Trophoblast cell (in vitro differentiated cells and primary cell): ENCODE measurements around the gene ALDH3B1.
A peak's percentile ranks its signal among the peaks of the same experiment; 100 is the strongest.

ENCODE experiments used
- DNase-seq, 2 donors: peaks; one replicate each; pipeline ENCODE4 v3.0.0-alpha.2; 2016
- H2AFZ ChIP-seq: 2 replicates; pipeline ENCODE4 v1.6.1; 2013; ENCODE audit warnings: low read length, moderate library complexity, mild to moderate bottlenecking; ENCODE audit not compliant: insufficient read depth, poor library complexity
- H2AK5ac ChIP-seq: 2 replicates; pipeline ENCODE4 v1.6.1; 2013; ENCODE audit warnings: mild to moderate bottlenecking, low read length
- H2BK120ac ChIP-seq: 2 replicates; pipeline ENCODE4 v1.6.1; 2013; ENCODE audit warnings: low read length, mild to moderate bottlenecking, moderate library complexity; ENCODE audit not compliant: insufficient read depth, poor library complexity
- H2BK12ac ChIP-seq: 2 replicates; pipeline ENCODE4 v1.6.1; 2013; ENCODE audit warnings: mild to moderate bottlenecking, low read length, moderate library complexity
- H2BK5ac ChIP-seq: 2 replicates; pipeline ENCODE4 v1.6.1; 2013; ENCODE audit warnings: low read length, low read depth, moderate library complexity, mild to moderate bottlenecking; ENCODE audit not compliant: poor library complexity
- H3K14ac ChIP-seq: 2 replicates; pipeline ENCODE4 v1.6.1; 2013; ENCODE audit warnings: mild to moderate bottlenecking, low read length
- H3K18ac ChIP-seq: 2 replicates; pipeline ENCODE4 v1.6.1; 2013; ENCODE audit warnings: mild to moderate bottlenecking, low read length
- H3K23ac ChIP-seq: 2 replicates; pipeline ENCODE4 v1.6.1; 2013; ENCODE audit warnings: low read length
- H3K27ac ChIP-seq: 2 replicates; pipeline ENCODE4 v1.5.1; 2013; ENCODE audit warnings: low read depth, mild to moderate bottlenecking, inconsistent platforms, low read length, moderate library complexity
- H3K27me3 ChIP-seq: 2 replicates; pipeline ENCODE4 v1.6.1; 2013; ENCODE audit warnings: inconsistent platforms, mild to moderate bottlenecking, low read length, moderate library complexity; ENCODE audit not compliant: insufficient read depth
- H3K36me3 ChIP-seq, 2 experiments: 1 replicate in 1 of 2; 2 replicates in 1 of 2; pipeline ENCODE4 v1.6.1; 2013; ENCODE audit warnings: low read length in 2 of 2, mild to moderate bottlenecking in 2 of 2, moderate library complexity in 1 of 2; ENCODE audit not compliant: insufficient read depth in 2 of 2, control insufficient read depth in 1 of 2
- H3K4ac ChIP-seq: 2 replicates; pipeline ENCODE4 v1.6.1; 2013; ENCODE audit warnings: low read depth, mild to moderate bottlenecking, low read length, moderate library complexity
- H3K4me1 ChIP-seq, 2 experiments: 1 replicate in 1 of 2; 2 replicates in 1 of 2; pipeline ENCODE4 v1.6.1; 2013; ENCODE audit warnings: low read length in 2 of 2, mild to moderate bottlenecking in 2 of 2, moderate library complexity in 1 of 2; ENCODE audit not compliant: insufficient read depth in 2 of 2, control insufficient read depth in 1 of 2
- H3K4me2 ChIP-seq: 2 replicates; pipeline ENCODE4 v1.6.1; 2013; ENCODE audit warnings: inconsistent platforms, mild to moderate bottlenecking, low read length, moderate library complexity
- H3K4me3 ChIP-seq: 2 replicates; pipeline ENCODE4 v1.5.1; 2013; ENCODE audit warnings: mild to moderate bottlenecking, low read depth, low read length, inconsistent platforms
- H3K79me1 ChIP-seq: one replicate; pipeline ENCODE4 v1.6.1; 2013; ENCODE audit warnings: low read length
- H3K79me2 ChIP-seq: 2 replicates; pipeline ENCODE4 v1.6.1; 2013; ENCODE audit warnings: low read length, mild to moderate bottlenecking; ENCODE audit not compliant: control insufficient read depth, insufficient read depth, poor library complexity
- H3K9ac ChIP-seq: 2 replicates; pipeline ENCODE4 v1.6.1; 2013; ENCODE audit warnings: mild to moderate bottlenecking, low read length
- H3K9me3 ChIP-seq: 2 replicates; pipeline ENCODE4 v1.6.1; 2013; ENCODE audit warnings: low read depth, mild to moderate bottlenecking, control low read depth, inconsistent platforms, low read length; ENCODE audit not compliant: insufficient read depth
- H4K12ac ChIP-seq: 2 replicates; pipeline ENCODE4 v1.6.1; 2013; ENCODE audit warnings: low read depth, mild to moderate bottlenecking, low read length, moderate library complexity
- H4K8ac ChIP-seq: 2 replicates; pipeline ENCODE4 v1.6.1; 2013; ENCODE audit warnings: low read depth, mild to moderate bottlenecking, low read length, moderate library complexity
- H4K91ac ChIP-seq: one replicate; pipeline ENCODE4 v1.6.1; 2013; ENCODE audit warnings: low read depth, mild to moderate bottlenecking, low read length, moderate library complexity
- WGBS: extraction: QIAGEN DNeasy Blood & Tissue Kit; methylation state at CpG from one replicate; pipeline ENCODE4 v1.1.7; 2013; ENCODE audit warnings: missing lambda C conversion rate; ENCODE audit not compliant: insufficient read length, insufficient coverage; ENCODE audit errors: extremely low coverage; 5-methylcytosine and 5-hydroxymethylcytosine counted together

ALDH3B1 gene

GRCh38 chr11:68053981-68054812, 44.1 kb downstream of the ALDH3B1 start:
- Histone ChIP-seq H2BK12ac (no peak overlapping the region), H3K4ac (no peak overlapping the region), H3K79me2 (no peaks in the 10 kb centered on the region), H3K4me1 (no peaks in the 10 kb centered on the region), H3K36me3 (peaks cover 46 to 54% of the 10 kb centered on the region in 2 experiments), H3K27ac (no peak overlapping the region), H4K8ac (no peak overlapping the region), H3K4me3 (no peak overlapping the region), H3K9me3 (no peaks in the 10 kb centered on the region), H2BK120ac (no peak overlapping the region), H3K79me1 (no peaks in the 10 kb centered on the region), H4K91ac (no peak overlapping the region), H4K12ac (no peak overlapping the region), H2BK5ac (no peak overlapping the region), H2AK5ac (no peak overlapping the region), H3K27me3 (no peaks in the 10 kb centered on the region), H3K23ac (no peak overlapping the region), H3K14ac (no peak overlapping the region), H3K9ac (no peak overlapping the region), H2AFZ (no peak overlapping the region), H3K18ac (no peak overlapping the region), H3K4me2 (no peak overlapping the region)
- no peak for DNase-seq
- WGBS, result no CpG with 5 or more reads among the region's 11 CpGs

GRCh38 chr11:68056317-68057285, 46.5 kb downstream of the ALDH3B1 start:
- H3K4me3 ChIP-seq, result no peak overlapping the region
- no peak overlapping the region for H2BK12ac ChIP-seq
- no peaks in the 10 kb centered on the region for H3K4me1 ChIP-seq
- no peak overlapping the region for H4K91ac ChIP-seq
- no peak overlapping the region for H3K27ac ChIP-seq
- no peak overlapping the region for H4K12ac ChIP-seq
- no peaks in the 10 kb centered on the region for H3K27me3 ChIP-seq
- H3K9me3 ChIP-seq, result no peaks in the 10 kb centered on the region
- H3K36me3 ChIP-seq, result peaks cover 32 to 46% of the 10 kb centered on the region in 2 experiments
- no peak overlapping the region for H4K8ac ChIP-seq
- no peak overlapping the region for H2AK5ac ChIP-seq
- peak in 1 of 2 donors; percentile 69 for DNase-seq
- H3K14ac ChIP-seq, result no peak overlapping the region
- H3K18ac ChIP-seq, result no peak overlapping the region
- no peak overlapping the region for H3K4ac ChIP-seq
- no peak overlapping the region for H2AFZ ChIP-seq
- H2BK120ac ChIP-seq, result no peak overlapping the region
- no peak overlapping the region for H3K23ac ChIP-seq
- no CpG with 5 or more reads among the region's 12 CpGs for WGBS
- H3K79me1 ChIP-seq, result no peaks in the 10 kb centered on the region
- no peaks in the 10 kb centered on the region for H3K79me2 ChIP-seq
- no peak overlapping the region for H3K4me2 ChIP-seq
- H3K9ac ChIP-seq, result no peak overlapping the region
- no peak overlapping the region for H2BK5ac ChIP-seq

- Histone ChIP-seq H3K9me3 (no peaks in the 10 kb centered on the region), H3K79me2 (no peaks in the 10 kb centered on the region), H4K91ac (no peak overlapping the region), H3K4me3 (no peak overlapping the region), H3K79me1 (no peaks in the 10 kb centered on the region), H3K4me2 (no peak overlapping the region), H4K12ac (no peak overlapping the region), H3K14ac (no peak overlapping the region), H2BK120ac (no peak overlapping the region), H2AK5ac (no peak overlapping the region), H3K23ac (no peak overlapping the region), H2BK5ac (no peak overlapping the region), H3K27ac (no peak overlapping the region), H2BK12ac (no peak overlapping the region), H3K4ac (no peak overlapping the region), H3K18ac (no peak overlapping the region), H3K36me3 (peaks cover 31 to 47% of the 10 kb centered on the region in 2 experiments), H3K4me1 (no peaks in the 10 kb centered on the region), H3K9ac (no peak overlapping the region), H2AFZ (no peak overlapping the region), H3K27me3 (no peaks in the 10 kb centered on the region), H4K8ac (no peak overlapping the region)
- no peak for DNase-seq
- WGBS, result no CpG with 5 or more reads among the region's 4 CpGs
Measured at GRCh38 chr11:68057807-68058206, 47.7 kb downstream of the ALDH3B1 start.

- Histone ChIP-seq H3K4me3 (no peak overlapping the region), H3K9ac (no peak overlapping the region), H3K18ac (no peak overlapping the region), H3K27ac (no peak overlapping the region), H4K8ac (no peak overlapping the region), H3K36me3 (peaks cover 37 to 55% of the 10 kb centered on the region in 2 experiments), H4K91ac (no peak overlapping the region), H4K12ac (no peak overlapping the region), H3K4ac (no peak overlapping the region), H3K23ac (no peak overlapping the region), H3K4me1 (no peaks in the 10 kb centered on the region), H3K4me2 (no peak overlapping the region), H3K79me1 (no peaks in the 10 kb centered on the region), H3K9me3 (no peaks in the 10 kb centered on the region), H2BK120ac (no peak overlapping the region), H2AFZ (no peak overlapping the region), H3K79me2 (no peaks in the 10 kb centered on the region), H2BK5ac (no peak overlapping the region), H3K14ac (no peak overlapping the region), H3K27me3 (no peaks in the 10 kb centered on the region), H2AK5ac (no peak overlapping the region), H2BK12ac (no peak overlapping the region)
- no peak for DNase-seq
- WGBS, result no CpG with 5 or more reads among the region's 7 CpGs
Measured at GRCh38 chr11:68061508-68061907, 51.4 kb downstream of the ALDH3B1 start.
